Nephron progenitor cell (in vitro differentiated cells): ENCODE results near the gene NDUFS7.
A peak's percentile ranks its signal among the peaks of the same experiment; 100 is the strongest.

Experiments used
- DNase-seq: peaks from one replicate; pipeline ENCODE4 v3.0.0; 2021
- H3K27ac Mint-ChIP-seq: 2 replicates; pipeline ENCODE4 v1.8.0; 2021; ENCODE audit warnings: mild to moderate bottlenecking, moderate library complexity, mixed read lengths
- H3K27me3 Mint-ChIP-seq: 2 replicates; pipeline ENCODE4 v1.8.0; 2021; ENCODE audit warnings: mild to moderate bottlenecking, low read depth, mixed read lengths; ENCODE audit not compliant: poor library complexity
- H3K36me3 Mint-ChIP-seq: 2 replicates; pipeline ENCODE4 v1.8.0; 2021; ENCODE audit warnings: low read depth, mixed read lengths
- H3K4me1 Mint-ChIP-seq: 2 replicates; pipeline ENCODE4 v1.8.0; 2021; ENCODE audit warnings: mixed read lengths
- H3K4me3 Mint-ChIP-seq: 2 replicates; pipeline ENCODE4 v1.8.0; 2021; ENCODE audit warnings: mild to moderate bottlenecking, moderate library complexity, mixed read lengths
- H3K9me3 Mint-ChIP-seq: 2 replicates; pipeline ENCODE4 v1.8.0; 2021; ENCODE audit warnings: mild to moderate bottlenecking, moderate library complexity, mixed read lengths
- TF ChIP-seq, protein P1 (sequence below): fragments of 200-600 bp; sonication (generic); IDR thresholded peaks from 2 replicates; pipeline ENCODE4 v1.5.0; 2021; ENCODE audit warnings: antibody characterized with exemption

Gene NDUFS7

DNA sequence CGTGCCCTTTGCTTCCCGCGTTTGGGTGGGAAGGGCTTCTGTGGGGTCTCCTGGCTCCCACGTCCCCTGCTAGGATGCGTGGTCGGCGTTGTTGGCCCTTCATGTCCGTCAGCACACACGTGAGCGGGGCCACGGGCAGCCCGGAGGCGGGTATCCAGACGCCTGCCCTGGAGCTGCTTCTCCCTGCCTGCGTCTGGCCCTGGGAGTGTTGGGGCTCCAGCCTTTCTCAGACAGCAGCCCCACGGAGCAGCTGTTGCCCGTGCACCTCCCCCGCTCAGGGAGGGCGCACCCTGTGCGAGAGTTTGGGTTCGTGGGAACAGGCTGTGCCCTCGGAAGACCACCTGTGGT, 38.2 kb downstream of the NDUFS7 start:
- no peak for DNase-seq
- Mint-ChIP-seq H3K4me3 (peak overlapping the region; percentile 60), H3K27me3 (no peaks in the 10 kb centered on the region), H3K9me3 (no peaks in the 10 kb centered on the region), H3K36me3 (peaks cover 35% of the 10 kb centered on the region), H3K4me1 (peaks cover 85% of the 10 kb centered on the region), H3K27ac (peak overlapping the region; percentile 97)
- TF ChIP-seq, protein P1, sequence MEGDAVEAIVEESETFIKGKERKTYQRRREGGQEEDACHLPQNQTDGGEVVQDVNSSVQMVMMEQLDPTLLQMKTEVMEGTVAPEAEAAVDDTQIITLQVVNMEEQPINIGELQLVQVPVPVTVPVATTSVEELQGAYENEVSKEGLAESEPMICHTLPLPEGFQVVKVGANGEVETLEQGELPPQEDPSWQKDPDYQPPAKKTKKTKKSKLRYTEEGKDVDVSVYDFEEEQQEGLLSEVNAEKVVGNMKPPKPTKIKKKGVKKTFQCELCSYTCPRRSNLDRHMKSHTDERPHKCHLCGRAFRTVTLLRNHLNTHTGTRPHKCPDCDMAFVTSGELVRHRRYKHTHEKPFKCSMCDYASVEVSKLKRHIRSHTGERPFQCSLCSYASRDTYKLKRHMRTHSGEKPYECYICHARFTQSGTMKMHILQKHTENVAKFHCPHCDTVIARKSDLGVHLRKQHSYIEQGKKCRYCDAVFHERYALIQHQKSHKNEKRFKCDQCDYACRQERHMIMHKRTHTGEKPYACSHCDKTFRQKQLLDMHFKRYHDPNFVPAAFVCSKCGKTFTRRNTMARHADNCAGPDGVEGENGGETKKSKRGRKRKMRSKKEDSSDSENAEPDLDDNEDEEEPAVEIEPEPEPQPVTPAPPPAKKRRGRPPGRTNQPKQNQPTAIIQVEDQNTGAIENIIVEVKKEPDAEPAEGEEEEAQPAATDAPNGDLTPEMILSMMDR: no peak

GRCh38 chr19:1422360-1422759, 38.7 kb downstream of the NDUFS7 start:
- Mint-ChIP-seq H3K27me3 (no peaks in the 10 kb centered on the region), H3K4me1 (peaks cover 82% of the 10 kb centered on the region), H3K27ac (peak overlapping the region; percentile 97), H3K4me3 (peak overlapping the region; percentile 60), H3K36me3 (peaks cover 33% of the 10 kb centered on the region), H3K9me3 (no peaks in the 10 kb centered on the region)
- no peak for DNase-seq
- TF ChIP-seq, protein P1: no peak

DNA sequence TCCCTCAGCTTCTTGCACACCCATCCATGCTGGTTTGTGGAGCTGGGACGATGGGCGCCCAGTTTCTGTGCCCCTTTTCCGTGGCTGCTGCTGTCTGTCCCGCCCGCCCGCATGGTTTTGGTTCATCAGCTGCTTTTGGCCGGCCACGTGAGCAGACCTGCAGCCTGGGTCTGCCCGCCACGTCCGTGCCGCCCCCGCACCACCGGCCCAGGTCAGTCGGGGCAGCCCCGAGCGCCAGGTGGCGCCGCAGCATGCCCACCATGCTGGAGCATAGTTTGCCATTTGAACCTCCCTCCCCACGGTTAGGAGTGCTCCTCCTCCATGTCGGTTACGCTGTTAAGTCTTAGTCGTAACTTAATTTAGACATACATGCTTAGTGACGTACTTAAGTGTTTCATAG, 39.2 kb downstream of the NDUFS7 start:
- TF ChIP-seq, protein P1: no peak
- DNase-seq: no peak
- Mint-ChIP-seq H3K4me3 (peak overlapping the region; percentile 63), H3K27me3 (no peaks in the 10 kb centered on the region), H3K4me1 (peaks cover 76% of the 10 kb centered on the region), H3K9me3 (no peaks in the 10 kb centered on the region), H3K27ac (peak overlapping the region; percentile 97), H3K36me3 (peaks cover 31% of the 10 kb centered on the region)

GRCh38 chr19:1423436-1424191, 39.9 kb downstream of the NDUFS7 start:
- peaks cover 34% of the 10 kb centered on the region for H3K36me3 Mint-ChIP-seq
- no peaks in the 10 kb centered on the region for H3K9me3 Mint-ChIP-seq
- H3K4me1 Mint-ChIP-seq: peaks cover 71% of the 10 kb centered on the region
- peak overlapping the region; percentile 92 for H3K27ac Mint-ChIP-seq
- no peaks in the 10 kb centered on the region for H3K27me3 Mint-ChIP-seq
- DNase-seq: no peak
- peak overlapping the region; percentile 63 for H3K4me3 Mint-ChIP-seq
- TF ChIP-seq, protein P1: no peak

GRCh38 chr19:1424192-1424955, 40.7 kb downstream of the NDUFS7 start:
- peak; percentile 59 for DNase-seq
- Mint-ChIP-seq H3K27me3 (no peaks in the 10 kb centered on the region), H3K36me3 (peaks cover 31% of the 10 kb centered on the region), H3K4me1 (peaks cover 68% of the 10 kb centered on the region), H3K4me3 (peak overlapping the region; percentile 67), H3K27ac (peak overlapping the region; percentile 92), H3K9me3 (no peaks in the 10 kb centered on the region)
- TF ChIP-seq, protein P1: no peak
